Measurements from ENCODE around the gene CDK16.

The CDK16 gene

DNA sequence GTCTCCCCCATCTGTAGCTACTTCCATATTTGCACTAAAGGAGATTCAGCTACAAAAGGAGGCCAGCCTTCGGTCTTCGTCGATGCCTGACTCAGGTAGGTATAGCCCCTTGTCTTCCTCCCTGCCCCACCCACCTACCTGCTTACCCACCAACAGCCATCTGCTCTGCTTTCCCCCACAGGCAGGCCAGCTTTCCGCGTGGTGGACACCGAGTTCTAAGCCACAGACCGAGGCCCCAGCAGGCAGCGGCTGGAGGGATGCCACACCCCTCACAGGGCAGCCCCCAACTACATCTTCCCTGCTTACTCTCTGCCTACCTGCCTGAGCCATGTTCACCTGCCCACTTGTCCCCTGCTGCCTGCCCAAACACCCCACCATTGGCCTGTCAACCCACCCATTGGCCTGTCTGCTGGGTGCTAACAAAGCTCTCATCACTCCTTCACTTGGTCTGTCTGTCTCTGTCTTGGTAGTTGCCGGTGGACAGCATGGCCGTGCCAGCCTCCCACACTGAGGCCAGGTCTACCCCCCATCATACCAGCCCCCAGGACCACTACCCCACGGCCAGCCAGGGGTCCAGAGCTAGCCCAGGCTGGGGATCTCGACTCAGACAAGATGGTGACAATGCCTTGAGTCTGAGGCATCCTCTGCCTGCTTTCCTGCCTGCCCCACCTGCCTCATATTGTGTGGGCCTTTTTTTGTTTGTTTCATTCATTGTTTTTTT lies 10.2 kb downstream of the CDK16 start:
- DNase-seq (ENCODE audit: low read depth) = no peak

DNA sequence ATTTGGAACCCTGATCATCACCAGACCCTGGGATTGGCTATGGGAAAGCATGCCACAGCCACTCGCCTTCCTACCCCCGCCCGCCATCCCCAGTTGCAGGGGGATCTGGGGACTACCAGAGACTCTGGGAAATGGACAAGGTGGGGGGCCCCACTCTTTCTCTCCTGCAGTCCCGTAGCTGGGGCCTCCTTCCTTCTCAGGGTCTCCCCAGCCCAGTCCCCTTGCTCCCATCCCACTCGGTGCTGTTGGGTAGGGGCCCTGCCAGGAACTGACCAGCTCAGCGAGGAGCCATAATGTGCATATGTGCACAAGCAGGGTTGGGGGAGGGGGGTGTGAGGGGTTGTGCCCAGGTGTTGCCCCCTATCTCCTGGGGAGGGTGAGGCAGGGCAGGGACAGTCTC lies 10.9 kb downstream of the CDK16 start:
- no peak for DNase-seq (ENCODE audit: low read depth)

DNA sequence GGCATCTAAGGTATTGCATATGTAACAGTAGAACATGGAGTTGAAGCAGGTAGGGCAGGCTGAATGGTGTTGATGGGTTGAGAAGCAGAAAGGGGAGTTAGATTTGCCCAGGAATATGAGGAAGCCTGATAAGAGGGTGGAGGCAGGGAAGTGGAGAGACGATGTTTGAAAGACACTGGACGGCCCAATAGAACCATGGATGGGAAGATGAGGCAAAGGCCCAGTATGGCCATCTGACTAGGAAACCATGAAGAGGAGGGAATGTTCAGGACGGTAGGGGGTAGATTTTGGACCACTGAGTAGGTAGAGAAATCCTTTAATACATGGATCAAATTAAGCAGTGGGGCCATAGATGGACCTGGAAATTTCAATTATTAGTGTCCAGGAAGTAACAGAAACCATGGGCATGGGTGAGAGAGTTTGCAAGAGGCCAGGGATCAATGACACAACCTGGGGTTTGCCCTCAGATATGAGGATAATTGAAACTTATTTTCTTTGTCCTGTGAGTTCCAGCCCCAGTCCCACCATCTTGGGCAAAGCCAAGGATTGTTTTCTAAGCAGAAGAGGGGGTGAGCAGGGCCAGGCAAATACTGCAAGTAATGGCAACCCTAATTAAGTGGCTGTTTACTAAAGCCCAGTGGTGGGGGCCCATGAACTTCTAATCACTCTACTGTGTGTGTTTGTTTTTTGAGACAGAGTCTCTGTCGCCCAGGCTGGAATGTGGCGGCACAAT lies 11.8 kb downstream of the CDK16 start:
- no peak for DNase-seq (ENCODE audit: low read depth)

DNA sequence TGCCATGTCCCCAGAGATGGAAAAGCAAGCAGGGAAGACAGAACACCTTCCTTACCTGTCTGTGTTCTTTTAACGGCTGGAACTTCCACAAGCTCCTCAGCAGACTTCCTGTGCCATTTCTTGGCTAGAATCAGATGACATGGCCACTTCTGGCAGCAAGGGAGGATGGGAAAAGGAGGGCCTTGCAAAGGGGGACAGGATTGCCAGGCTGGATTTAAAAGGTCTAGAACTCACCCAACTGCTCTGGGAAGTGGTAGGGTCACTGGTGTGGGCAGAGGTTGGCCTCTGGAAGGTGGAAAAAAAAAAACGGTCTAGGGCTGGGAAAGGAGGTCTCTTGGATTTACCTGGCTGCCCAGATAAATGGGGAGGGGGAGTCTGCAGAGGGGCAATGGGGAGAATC lies 12.7 kb downstream of the CDK16 start:
- DNase-seq (ENCODE audit: low read depth) = no peak

DNA sequence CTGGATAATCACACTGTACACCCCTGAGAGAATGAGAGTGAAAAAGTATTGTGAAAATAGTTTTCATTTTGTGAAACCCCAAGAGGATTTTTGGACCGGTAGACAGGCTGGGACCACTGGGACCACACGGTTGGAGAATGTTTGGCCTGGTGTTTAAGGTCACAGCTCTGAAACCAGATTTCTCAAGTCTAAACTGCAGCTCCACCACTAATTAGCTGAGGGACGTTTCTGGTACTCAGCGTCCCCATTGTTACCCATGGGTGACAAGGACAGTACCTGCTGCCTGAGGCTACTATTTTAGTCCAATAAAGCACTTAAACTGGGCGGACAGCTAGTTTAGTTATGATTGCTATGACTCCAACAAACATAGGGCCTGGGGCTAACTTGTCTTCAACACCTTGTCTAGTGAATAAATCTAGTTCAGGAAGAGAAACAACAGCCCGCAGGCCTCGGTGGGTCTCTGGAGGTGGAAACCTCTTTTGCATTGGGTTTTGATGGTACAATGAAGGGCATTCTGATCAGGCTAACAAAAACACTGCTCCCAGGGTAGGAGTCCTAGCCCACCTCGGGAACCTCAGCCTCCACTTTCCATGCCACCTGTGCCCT lies 13.8 kb downstream of the CDK16 start:
- no peak for DNase-seq (ENCODE audit: low read depth)

DNA sequence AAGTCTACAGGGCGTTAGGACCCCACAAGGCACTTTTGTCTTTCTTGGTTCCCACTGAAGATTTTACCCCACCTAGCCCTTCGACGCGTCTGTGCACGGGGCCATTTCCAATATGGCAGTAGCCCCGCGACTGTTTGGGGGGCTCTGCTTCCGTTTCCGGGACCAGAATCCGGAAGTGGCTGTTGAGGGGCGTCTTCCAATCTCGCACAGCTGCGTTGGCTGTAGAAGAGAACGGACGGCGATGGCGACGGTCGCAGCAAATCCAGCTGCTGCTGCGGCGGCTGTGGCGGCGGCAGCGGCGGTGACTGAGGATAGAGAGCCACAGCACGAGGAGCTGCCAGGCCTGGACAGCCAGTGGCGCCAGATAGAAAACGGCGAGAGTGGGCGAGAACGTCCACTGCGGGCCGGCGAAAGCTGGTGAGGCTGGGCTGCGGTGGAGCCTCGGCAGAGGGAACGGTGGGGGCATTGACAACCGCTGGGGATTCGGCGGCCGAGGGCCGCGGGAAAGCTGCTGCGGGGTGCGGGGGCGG lies 14.4 kb downstream of the CDK16 start, which contains the start of gene USP11:
USP11 (plus strand) TSS at position 207 of the 530 bp plus-strand sequence; CDS start at position 242, 35 bp downstream.
- DNase-seq (ENCODE audit: low read depth) = no peak

DNA sequence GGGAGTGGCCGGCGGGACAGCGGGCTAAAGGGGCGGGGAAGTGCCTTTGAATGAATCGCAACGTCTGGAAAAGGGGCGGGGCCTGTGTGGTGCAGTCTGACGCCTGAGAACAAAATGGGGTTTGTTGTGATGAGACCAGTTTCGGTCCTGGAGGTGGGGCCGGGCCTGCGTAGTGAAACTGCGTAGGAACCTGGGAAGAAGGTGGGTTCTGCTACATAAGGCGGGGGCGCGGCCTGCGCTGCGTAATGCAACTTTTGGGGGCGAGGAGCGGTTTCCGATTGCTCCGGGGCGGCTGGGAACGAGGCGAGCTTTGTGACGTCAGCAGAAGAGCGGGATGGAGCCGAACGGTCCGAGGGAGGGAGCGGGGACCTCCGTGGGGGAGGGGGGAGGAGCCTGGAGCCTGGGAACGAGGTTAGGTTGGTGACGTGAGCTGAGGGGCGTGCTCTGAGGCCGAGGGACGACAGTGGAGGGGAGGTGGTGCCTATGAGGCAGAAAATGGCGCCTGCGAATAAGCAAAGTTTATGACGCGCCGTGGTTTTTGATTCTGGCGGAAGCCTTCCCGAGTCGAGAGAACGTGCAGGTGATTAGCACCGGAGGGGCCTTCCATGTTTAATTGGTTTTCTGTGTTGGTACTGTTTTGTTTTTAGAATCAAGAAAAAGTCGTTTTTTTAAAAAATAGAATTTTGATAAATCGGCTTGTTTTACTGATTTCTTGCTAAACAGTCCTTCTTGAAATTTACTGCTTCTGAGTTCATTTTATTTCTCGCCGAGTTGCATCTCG lies 15.0 kb downstream of the CDK16 start:
- DNase-seq (ENCODE audit: low read depth) = peak; percentile 98

DNA sequence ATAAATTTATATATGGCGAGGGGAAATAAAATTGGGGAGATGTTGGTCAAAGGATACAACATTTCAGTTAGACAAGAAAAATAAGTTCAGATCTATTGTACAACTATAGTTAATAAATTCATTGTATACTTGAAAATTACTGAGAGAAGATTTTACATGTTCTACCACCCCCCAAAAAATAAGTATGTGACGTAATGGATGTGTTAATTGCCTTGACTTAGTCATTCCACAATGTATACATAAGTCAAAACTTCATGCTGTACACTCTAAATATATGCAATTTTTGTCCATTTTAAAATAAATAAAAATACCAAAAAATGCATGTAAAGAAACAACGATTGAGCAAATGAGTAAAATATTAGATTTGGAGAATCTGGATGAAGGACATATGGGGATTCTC lies 16.1 kb downstream of the CDK16 start:
- no peak for DNase-seq (ENCODE audit: low read depth)

DNA sequence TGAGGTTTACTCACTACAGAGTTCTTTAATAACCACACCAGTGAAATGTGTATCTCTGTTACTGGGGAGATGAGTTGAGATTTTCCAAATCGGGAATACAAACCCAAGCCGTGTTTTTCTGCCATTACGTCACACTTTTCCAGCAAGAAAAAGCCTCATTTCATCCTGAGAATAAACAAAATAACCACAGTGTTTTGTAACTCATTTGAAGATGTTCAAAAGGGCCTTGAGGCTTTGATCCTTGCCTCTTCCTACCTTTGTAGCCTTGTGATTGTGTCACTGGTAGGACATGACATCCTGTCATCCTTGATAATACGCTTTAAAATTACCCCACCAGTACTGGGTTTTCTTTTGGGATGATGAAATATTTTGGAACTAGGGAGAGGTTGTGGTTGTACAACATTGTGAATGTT lies 17.2 kb downstream of the CDK16 start:
- peak; percentile 31 for DNase-seq (ENCODE audit: low read depth)

DNA sequence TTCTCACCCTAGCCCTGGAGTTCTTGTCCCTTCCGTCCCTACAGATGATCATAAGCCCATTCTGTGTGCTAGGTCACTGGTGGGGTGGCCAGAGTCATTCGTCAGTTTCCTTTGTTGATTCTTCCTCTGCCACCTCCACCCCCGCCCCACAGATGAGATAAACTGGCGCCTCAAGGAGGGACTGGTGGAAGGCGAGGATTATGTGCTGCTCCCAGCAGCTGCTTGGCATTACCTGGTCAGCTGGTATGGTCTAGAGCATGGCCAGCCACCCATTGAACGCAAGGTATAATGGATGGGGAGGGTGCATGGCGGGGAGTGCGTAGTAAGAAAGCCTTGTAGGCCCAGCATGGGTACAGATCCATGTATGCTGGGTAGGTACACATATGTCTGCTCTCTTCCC lies 20.7 kb downstream of the CDK16 start:
- DNase-seq (ENCODE audit: low read depth) = no peak

DNA sequence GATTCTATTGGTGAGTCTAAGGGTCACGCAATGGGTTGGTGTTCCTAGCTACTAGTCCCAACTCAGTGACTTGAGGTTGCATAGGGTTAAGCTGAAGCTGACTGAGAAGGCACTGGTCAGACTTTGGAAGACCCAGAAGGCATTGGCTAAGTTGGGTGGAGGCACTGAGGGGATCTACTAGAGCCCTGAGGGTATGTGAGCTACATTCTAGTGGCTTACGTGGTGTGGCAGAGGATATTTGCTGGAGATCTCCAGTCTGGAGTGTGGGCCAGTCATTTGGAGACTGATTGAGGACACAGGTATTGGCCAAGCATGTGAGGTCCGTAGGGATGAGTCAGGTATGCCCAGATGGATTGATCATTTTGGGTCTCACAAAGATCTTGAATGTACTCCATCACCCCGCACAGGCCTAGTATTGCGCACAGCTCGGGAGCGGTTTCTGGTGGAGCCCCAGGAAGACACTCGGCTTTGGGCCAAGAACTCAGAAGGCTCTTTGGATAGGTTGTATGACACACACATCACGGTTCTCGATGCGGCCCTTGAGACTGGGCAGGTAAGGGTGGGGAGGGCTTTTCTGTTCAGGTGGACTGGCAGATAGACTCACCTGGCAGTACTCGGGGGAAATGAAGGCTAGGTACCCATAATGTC lies 21.5 kb downstream of the CDK16 start:
- no peak for DNase-seq (ENCODE audit: low read depth)

DNA sequence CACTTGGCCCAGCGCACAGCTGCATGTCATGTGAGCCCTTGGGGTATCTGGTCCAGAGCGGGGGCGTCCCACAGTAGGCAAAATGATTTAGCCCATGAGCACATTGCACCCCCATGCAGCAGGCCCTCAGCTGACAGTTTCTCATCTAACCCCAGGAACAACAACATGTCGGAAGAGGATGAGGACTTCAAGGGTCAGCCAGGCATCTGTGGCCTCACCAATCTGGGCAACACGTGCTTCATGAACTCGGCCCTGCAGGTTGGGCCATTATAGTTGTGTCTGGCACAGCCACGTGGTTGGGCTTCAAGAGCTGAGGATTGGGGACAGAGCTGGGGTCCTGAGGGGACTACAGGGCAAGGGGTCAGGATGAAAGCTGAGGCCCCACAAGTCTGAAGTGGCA lies 22.1 kb downstream of the CDK16 start:
- DNase-seq (ENCODE audit: low read depth) = no peak

DNA sequence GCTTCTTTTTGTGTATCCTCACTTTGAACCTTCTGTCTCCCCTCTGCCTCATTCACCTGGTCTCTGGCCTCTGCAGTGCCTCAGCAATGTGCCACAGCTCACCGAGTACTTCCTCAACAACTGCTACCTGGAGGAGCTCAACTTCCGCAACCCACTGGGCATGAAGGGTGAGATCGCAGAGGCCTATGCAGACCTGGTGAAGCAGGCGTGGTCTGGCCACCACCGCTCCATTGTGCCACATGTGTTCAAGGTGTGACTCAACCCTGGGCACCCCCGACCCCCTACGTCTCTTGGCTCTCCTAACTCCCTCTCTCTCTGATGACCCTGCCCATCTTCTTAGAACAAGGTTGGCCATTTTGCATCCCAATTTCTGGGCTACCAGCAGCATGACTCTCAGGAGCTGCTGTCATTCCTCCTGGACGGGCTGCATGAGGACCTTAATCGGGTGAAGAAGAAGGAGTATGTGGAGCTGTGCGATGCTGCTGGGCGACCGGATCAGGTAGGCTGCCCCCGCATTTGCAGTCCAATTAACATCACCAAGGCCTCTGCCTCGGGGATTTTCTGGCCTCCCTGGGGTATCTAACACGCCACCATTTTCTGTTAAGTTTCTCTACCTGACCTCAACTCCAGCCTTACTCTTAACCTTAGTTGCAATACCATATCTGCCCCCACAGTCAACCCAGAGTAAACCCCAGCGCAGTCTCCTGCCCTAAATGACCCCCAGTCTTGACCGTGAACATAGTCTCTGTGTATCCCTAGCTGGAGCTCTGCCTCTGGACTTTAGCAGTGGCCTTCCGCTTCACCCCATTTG lies 22.9 kb downstream of the CDK16 start:
- no peak for DNase-seq (ENCODE audit: low read depth)

DNA sequence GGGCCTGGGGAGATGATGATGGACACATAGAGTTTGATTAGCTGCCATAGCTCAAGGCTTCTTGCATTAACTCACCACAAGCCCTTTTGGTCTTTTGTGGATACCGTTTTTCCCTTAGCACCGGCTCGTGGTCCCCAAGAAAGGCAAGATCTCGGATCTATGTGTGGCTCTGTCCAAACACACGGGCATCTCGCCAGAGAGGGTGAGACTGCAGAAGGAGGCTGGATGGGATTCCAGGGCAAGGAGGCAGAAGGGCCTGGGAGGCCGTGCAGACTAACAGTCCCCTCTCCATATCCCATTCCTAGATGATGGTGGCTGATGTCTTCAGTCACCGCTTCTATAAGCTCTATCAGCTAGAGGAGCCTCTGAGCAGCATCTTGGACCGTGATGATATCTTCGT lies 23.8 kb downstream of the CDK16 start:
- no peak for DNase-seq (ENCODE audit: low read depth)

DNA sequence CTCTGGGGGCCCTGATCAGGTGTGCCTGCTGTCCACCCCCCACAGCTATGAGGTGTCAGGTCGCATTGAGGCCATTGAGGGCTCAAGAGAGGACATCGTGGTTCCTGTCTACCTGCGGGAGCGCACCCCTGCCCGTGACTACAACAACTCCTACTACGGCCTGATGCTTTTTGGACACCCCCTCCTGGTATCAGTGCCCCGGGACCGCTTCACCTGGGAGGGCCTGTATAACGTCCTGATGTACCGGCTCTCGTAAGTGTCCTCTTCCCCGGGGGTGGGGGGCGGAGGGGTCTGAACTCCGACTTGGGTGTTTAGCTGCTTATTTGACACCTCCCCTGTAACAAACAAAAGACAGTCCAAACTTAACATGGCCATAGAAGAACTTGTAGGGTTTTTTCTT lies 24.9 kb downstream of the CDK16 start:
- no peak for DNase-seq (ENCODE audit: low read depth)

DNA sequence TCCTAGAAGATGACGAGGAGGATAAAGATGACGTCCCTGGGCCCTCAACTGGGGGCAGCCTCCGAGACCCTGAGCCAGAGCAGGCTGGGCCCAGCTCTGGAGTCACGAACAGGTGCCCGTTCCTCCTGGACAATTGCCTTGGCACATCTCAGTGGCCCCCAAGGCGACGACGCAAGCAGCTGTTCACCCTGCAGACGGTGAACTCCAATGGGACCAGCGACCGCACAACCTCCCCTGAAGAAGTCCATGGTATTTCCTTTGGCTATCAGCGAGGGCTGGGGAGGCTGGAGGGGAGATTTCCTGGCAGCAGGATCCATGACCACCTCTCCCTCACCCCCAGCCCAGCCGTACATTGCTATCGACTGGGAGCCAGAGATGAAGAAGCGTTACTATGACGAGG lies 26.2 kb downstream of the CDK16 start:
- DNase-seq (ENCODE audit: low read depth) = no peak

DNA sequence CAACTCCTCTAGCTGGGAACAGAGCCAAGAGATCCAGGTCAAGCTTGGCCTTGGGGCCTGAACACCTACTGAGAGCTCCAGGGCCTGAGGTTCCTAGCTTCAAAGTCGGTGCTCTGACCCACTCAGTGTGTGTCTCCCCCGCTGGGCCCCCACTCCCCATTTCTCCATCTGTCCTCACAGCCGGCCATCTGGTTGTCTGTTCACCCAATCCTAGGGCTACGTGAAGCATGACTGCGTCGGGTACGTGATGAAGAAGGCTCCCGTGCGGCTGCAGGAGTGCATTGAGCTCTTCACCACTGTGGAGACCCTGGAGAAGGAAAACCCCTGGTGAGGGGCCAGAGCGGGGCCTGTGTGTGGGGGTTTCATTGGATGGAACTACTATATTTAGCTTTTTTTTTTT lies 26.7 kb downstream of the CDK16 start:
- no peak for DNase-seq (ENCODE audit: low read depth)

DNA sequence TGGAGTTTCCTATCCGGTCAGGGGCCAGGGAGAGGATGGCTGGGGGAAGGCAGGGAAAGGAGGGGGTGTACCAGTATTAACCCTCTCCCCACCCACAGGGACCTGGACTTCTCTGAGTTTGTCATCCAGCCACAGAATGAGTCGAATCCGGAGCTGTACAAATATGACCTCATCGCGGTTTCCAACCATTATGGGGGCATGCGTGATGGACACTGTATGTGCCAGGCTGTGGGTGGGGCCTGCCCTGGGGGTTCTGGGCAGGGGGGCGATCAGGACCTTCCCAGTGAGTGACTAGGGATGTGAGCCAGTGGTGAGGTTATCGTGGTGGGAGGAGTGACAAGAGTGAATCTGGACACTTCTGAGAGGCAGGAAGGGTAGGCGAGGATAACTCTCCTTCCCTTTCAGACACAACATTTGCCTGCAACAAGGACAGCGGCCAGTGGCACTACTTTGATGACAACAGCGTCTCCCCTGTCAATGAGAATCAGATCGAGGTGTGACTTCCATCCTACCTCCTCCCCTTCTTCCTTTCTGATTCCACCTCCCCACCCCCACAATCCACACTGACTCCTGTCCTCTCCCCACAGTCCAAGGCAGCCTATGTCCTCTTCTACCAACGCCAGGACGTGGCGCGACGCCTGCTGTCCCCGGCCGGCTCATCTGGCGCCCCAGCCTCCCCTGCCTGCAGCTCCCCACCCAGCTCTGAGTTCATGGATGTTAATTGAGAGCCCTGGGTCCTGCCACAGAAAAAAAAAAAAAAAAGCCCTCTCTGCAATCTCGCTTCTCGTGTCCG lies 28.9 kb downstream of the CDK16 start:
- DNase-seq (ENCODE audit: low read depth) = peak; percentile 42

DNA sequence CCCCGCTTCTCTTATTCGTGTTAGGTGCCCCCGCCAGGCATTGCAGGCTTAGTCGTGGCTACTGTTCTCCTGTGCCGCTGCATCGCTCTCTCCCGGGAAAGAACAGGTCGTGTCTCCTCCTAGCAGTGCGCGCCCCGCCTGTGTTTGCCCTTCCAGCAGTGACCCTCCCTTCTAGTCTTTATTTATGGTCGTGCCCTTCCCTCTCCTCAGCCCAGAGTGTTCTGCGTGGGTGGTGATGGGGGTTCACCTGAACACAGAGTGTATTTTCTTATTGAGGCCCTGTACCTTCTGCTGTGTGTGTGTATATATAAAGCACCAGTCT lies 29.5 kb downstream of the CDK16 start:
- no peak for DNase-seq (ENCODE audit: low read depth)

DNA sequence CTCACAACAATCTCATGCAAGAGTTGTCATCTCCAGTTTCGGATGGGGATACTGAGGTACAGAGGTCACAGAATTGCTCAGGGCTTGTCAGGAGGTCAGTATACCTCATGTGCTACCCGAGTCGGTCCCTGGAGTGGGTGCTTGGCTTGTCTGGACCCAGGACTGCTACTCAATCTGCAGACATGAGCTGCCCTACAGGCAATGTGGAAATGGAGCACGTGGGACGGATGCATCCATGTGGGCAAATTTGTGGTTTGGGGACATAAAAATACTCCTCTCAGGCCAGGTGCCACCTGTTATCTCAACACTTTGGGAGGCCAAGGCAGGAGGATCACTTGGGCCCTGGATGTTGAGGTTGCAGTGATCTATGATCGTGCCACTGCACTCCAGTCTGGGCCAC lies 30.1 kb downstream of the CDK16 start:
- no peak for DNase-seq (ENCODE audit: low read depth)

All from iris pigment epithelial cell (primary cell).